SK-N-SH treated with all-trans-retinoic acid at 6 μM for 48 hours (cell line): ENCODE results near the gene PDIK1L.

Source experiments
- ATAC-seq: fragments of 200-7000 bp; cut with Tn5 transposase; 3 replicates; pipeline ENCODE4 v1.9.1; 2020; ENCODE audit warnings: mild to moderate bottlenecking, moderate library complexity
- ARNTL ChIP-seq: fragments of 450-650 bp; formaldehyde crosslinking; IDR thresholded peaks from 2 replicates; pipeline ENCODE4 v1.5.0; 2020; ENCODE audit warnings: low read depth, mild to moderate bottlenecking, moderate library complexity, borderline replicate concordance
- BACH2 ChIP-seq: fragments of 250-450 bp; sonication (Bioruptor Pico); IDR thresholded peaks from 2 replicates; pipeline ENCODE4 v1.9.0; 2021; ENCODE audit warnings: mild to moderate bottlenecking, borderline replicate concordance
- CREB5 ChIP-seq: fragments of 250-450 bp; sonication (Bioruptor Pico); IDR thresholded peaks from 2 replicates; pipeline ENCODE4 v1.5.1; 2020; ENCODE audit warnings: low read depth, mild to moderate bottlenecking, moderate library complexity
- CSDC2 ChIP-seq: fragments of 250-450 bp; sonication (Bioruptor Pico); IDR thresholded peaks from 2 replicates; pipeline ENCODE4 v1.5.0; 2020; ENCODE audit warnings: mild to moderate bottlenecking, moderate library complexity
- CSRNP3 ChIP-seq: fragments of 250-450 bp; sonication (Bioruptor Pico); IDR thresholded peaks from 2 replicates; pipeline ENCODE4 v1.5.1; 2021; ENCODE audit warnings: mild to moderate bottlenecking, moderate library complexity
- ESRRG ChIP-seq: fragments of 250-450 bp; sonication (Bioruptor Pico); IDR thresholded peaks from 2 replicates; pipeline ENCODE4 v1.6.1; 2021; ENCODE audit warnings: mild to moderate bottlenecking
- GLIS3 ChIP-seq: fragments of 250-450 bp; sonication (Bioruptor Pico); IDR thresholded peaks from 2 replicates; pipeline ENCODE4 v1.5.0; 2020; ENCODE audit warnings: mild to moderate bottlenecking, moderate library complexity
- PATZ1 ChIP-seq: fragments of 250-450 bp; sonication (Bioruptor Pico); IDR thresholded peaks from 2 replicates; pipeline ENCODE4 v1.8.0; 2020; ENCODE audit warnings: mild to moderate bottlenecking, moderate library complexity, borderline replicate concordance
- POU6F1 ChIP-seq: fragments of 250-450 bp; sonication (Bioruptor Pico); IDR thresholded peaks from 2 replicates; pipeline ENCODE4 v1.8.0; 2021; ENCODE audit warnings: low read depth, mild to moderate bottlenecking, moderate library complexity, borderline replicate concordance
- PPARA ChIP-seq: fragments of 250-450 bp; sonication (Bioruptor Pico); IDR thresholded peaks from 2 replicates; pipeline ENCODE4 v1.5.0; 2020; ENCODE audit warnings: mild to moderate bottlenecking, borderline replicate concordance
- TCF4 ChIP-seq: fragments of 250-450 bp; sonication (Bioruptor Pico); IDR thresholded peaks from 2 replicates; pipeline ENCODE4 v1.8.0; 2021; ENCODE audit warnings: mild to moderate bottlenecking, moderate library complexity, borderline replicate concordance
- TSHZ2 ChIP-seq: fragments of 250-450 bp; sonication (Bioruptor Pico); IDR thresholded peaks from 2 replicates; pipeline ENCODE4 v1.5.0; 2020; ENCODE audit warnings: mild to moderate bottlenecking, moderate library complexity
- ZFP3 ChIP-seq: fragments of 250-450 bp; sonication (Bioruptor Pico); IDR thresholded peaks from 2 replicates; pipeline ENCODE4 v1.5.0; 2020; ENCODE audit warnings: mild to moderate bottlenecking, moderate library complexity
- ZFP30 ChIP-seq: fragments of 450-650 bp; formaldehyde crosslinking; IDR thresholded peaks from 2 replicates; pipeline ENCODE4 v1.5.0; 2022; ENCODE audit warnings: mild to moderate bottlenecking, moderate library complexity
- ZNF70 ChIP-seq: fragments of 450-650 bp; formaldehyde crosslinking; IDR thresholded peaks from 2 replicates; pipeline ENCODE4 v1.5.0; 2020; ENCODE audit warnings: mild to moderate bottlenecking, moderate library complexity
- ZNF8 ChIP-seq: fragments of 450-650 bp; formaldehyde crosslinking; IDR thresholded peaks from 2 replicates; pipeline ENCODE4 v1.5.0; 2020; ENCODE audit warnings: mild to moderate bottlenecking, moderate library complexity

Gene PDIK1L

GRCh38 chr1:26110731-26111529 lies 694 bp upstream of the PDIK1L start (continued):
- 0 out of 2 replicates have a peak, but pooled peaks have one; percentile 11 for TF ChIP-seq TSHZ2
- TF ChIP-seq ZFP30 = no peak

- no peak for TF ChIP-seq ESRRG (CRISPR knock-in tag)
- no peak for TF ChIP-seq ARNTL (CRISPR knock-in tag)
- TF ChIP-seq CSDC2 (CRISPR knock-in tag) = no peak
- no peak for TF ChIP-seq PPARA
- no peak for TF ChIP-seq ZNF8
- no peak for TF ChIP-seq GLIS3 (CRISPR knock-in tag)
- TF ChIP-seq ZNF70 (CRISPR knock-in tag) = no peak
- TF ChIP-seq POU6F1 (CRISPR knock-in tag) = no peak
- TF ChIP-seq PATZ1 (CRISPR knock-in tag) = no peak
- TF ChIP-seq TSHZ2 = no peak
- TF ChIP-seq TCF4 (CRISPR knock-in tag) = no peak
- TF ChIP-seq CSRNP3 (CRISPR knock-in tag) = no peak
- no peak for TF ChIP-seq CREB5 (CRISPR knock-in tag)
- TF ChIP-seq BACH2 = no peak
- TF ChIP-seq ZFP3 (CRISPR knock-in tag) = no peak
- ATAC-seq = peak; percentile 12; the same call in 2 of the 3 replicates
Observed at GRCh38 chr1:26112407-26112775, 767 bp downstream of the PDIK1L start.
